HepG2 (cell line): ENCODE data around the gene FRMD5. TPM values are rescaled to one million over a fixed set of nuclear protein-coding genes. Genes with fewer than 3 reads are reported as not detected.

Experiments used
- ATAC-seq: fragments of 200-7000 bp; cut with Tn5 transposase; 3 replicates; pipeline ENCODE4 v1.9.1; 2020; ENCODE audit warnings: mild to moderate bottlenecking, moderate library complexity
- BruUV-seq: library from RNA; stranded (reverse); fragments of 400-500 nt; replicated peaks from 2 replicates; lab custom pipeline; 2021; lab: Mats Ljungman, UMichigan
- CTCF ChIA-PET: fragments of 300-600 bp; formaldehyde crosslinking; extraction: SDS; loops from one replicate; lab custom pipeline; 2021; ENCODE audit warnings: low total read pairs, inconsistent platforms, low intra/inter-chr PET ratio; lab: Yijun Ruan, JAX
- POLR2A ChIA-PET: fragments of 350-600 bp; sonication (Branson Sonifier 250); formaldehyde crosslinking; loops from one replicate; lab custom pipeline; 2020; ENCODE audit warnings: antibody characterized with exemption, inconsistent platforms; lab: Yijun Ruan, JAX
- DNase-seq: peaks from one replicate; pipeline ENCODE4 v3.0.0-alpha.2; 2015; ENCODE audit warnings: low spot score
- FAIRE-seq: peaks from 3 replicates; lab custom pipeline; 2011; peaks lifted over from hg19 to GRCh38; lab: Jason Lieb, UNC
- H2AFZ ChIP-seq: one replicate; pipeline ENCODE4 v1.6.1; 2011; ENCODE audit warnings: low read length, inconsistent platforms
- H3K27ac ChIP-seq: fragments of 300-600 bp; 3 replicates; pipeline ENCODE4 v1.8.0; 2011; ENCODE audit warnings: mixed run types, mild to moderate bottlenecking, mixed read lengths, low read length, inconsistent platforms; ENCODE audit not compliant: insufficient read depth; ENCODE audit errors: extremely low read length
- H3K27me3 ChIP-seq, 2 experiments: fragments of 200-600 bp in 1 of 2; 2 replicates in 1 of 2; 3 replicates in 1 of 2; pipeline versions ENCODE4 v1.6.0 to v1.8.0; 2011; ENCODE audit warnings: low read length in 2 of 2, mild to moderate bottlenecking in 2 of 2, moderate library complexity in 2 of 2, inconsistent platforms in 1 of 2; ENCODE audit not compliant: insufficient read depth in 2 of 2, control insufficient read depth in 1 of 2
- H3K36me3 ChIP-seq, 2 experiments: fragments of 200-600 bp in 1 of 2; replicated peaks in 1 of 2; 2 replicates in 1 of 2; 3 replicates in 1 of 2; pipeline versions ENCODE4 v1.5.1 to v1.8.0; 2011; ENCODE audit warnings: low read length in 2 of 2, inconsistent platforms in 1 of 2; ENCODE audit not compliant: insufficient read depth in 2 of 2, control insufficient read depth in 1 of 2
- H3K4me1 ChIP-seq: 2 replicates; pipeline ENCODE4 v1.5.1; 2012; ENCODE audit warnings: low read length, inconsistent platforms; ENCODE audit not compliant: insufficient read depth
- H3K4me2 ChIP-seq: 2 replicates; pipeline ENCODE4 v1.6.0; 2011; ENCODE audit warnings: low read depth, low read length, inconsistent platforms
- H3K4me3 ChIP-seq, 3 experiments: fragments of 200-600 bp in 1 of 3; sonication (generic), shearing (Covaris generic) in 1 of 3; replicated peaks in 1 of 3; 2 replicates each; pipeline ENCODE4 v1.5.1; 2011 to 2016; ENCODE audit warnings: low read length in 3 of 3, inconsistent platforms in 2 of 3, low read depth in 2 of 3, mild to moderate bottlenecking in 2 of 3, control low read depth in 1 of 3, mixed read lengths in 1 of 3; ENCODE audit not compliant: insufficient read depth in 1 of 3
- H3K79me2 ChIP-seq: one replicate; pipeline ENCODE4 v1.6.1; 2011; ENCODE audit warnings: low read length, inconsistent platforms; ENCODE audit not compliant: insufficient read depth
- H3K9ac ChIP-seq: 2 replicates; pipeline ENCODE4 v1.6.0; 2011; ENCODE audit warnings: mild to moderate bottlenecking, low read depth, low read length, inconsistent platforms; ENCODE audit not compliant: insufficient read depth
- H3K9me3 ChIP-seq: 2 replicates; pipeline ENCODE4 v1.5.1; 2012; ENCODE audit warnings: mild to moderate bottlenecking, low read length
- H4K20me1 ChIP-seq: 2 replicates; pipeline ENCODE4 v1.6.0; 2011; ENCODE audit warnings: inconsistent platforms, mild to moderate bottlenecking, low read length, moderate library complexity; ENCODE audit not compliant: insufficient read depth
- BRCA1 ChIP-seq: sonication (generic); formaldehyde crosslinking; IDR thresholded peaks from 2 replicates; pipeline ENCODE4 v1.4.0; 2020; ENCODE audit warnings: missing genetic modification reagents
- EED ChIP-seq: sonication (generic); formaldehyde crosslinking; IDR thresholded peaks from 2 replicates; pipeline ENCODE4 v1.5.0; 2020; ENCODE audit warnings: mild to moderate bottlenecking, missing genetic modification reagents
- FOXM1 ChIP-seq: sonication (generic); formaldehyde crosslinking; IDR thresholded peaks from 2 replicates; pipeline ENCODE4 v1.5.0; 2020; ENCODE audit warnings: missing genetic modification reagents
- RELA ChIP-seq: sonication (generic); formaldehyde crosslinking; IDR thresholded peaks from 2 replicates; pipeline ENCODE4 v1.4.0; 2020; ENCODE audit warnings: missing genetic modification reagents
- SOX6 ChIP-seq, 2 experiments: fragments of 450-650 bp in 1 of 2; sonication (generic) in 1 of 2; formaldehyde crosslinking in 1 of 2; IDR thresholded peaks; 2 replicates each; pipeline versions ENCODE4 v1.4.0 to v1.6.1; 2017 to 2020; ENCODE audit warnings: antibody characterized with exemption in 1 of 2, mild to moderate bottlenecking in 1 of 2, missing genetic modification reagents in 1 of 2
- SYNCRIP ChIP-seq: fragments of 200-400 bp; formaldehyde crosslinking; IDR thresholded peaks from 2 replicates; pipeline ENCODE4 v1.6.1; 2018; ENCODE audit warnings: mild to moderate bottlenecking, low read depth, low read length; ENCODE audit not compliant: insufficient read depth
- TGIF2 ChIP-seq: IDR thresholded peaks from 2 replicates; pipeline ENCODE4 v1.6.1; 2016; ENCODE audit warnings: control low read depth, missing compliant biosample characterization
- ZIK1 ChIP-seq: sonication (generic); formaldehyde crosslinking; IDR thresholded peaks from 2 replicates; pipeline ENCODE4 v1.5.0; 2020; ENCODE audit warnings: mild to moderate bottlenecking, low read depth, missing genetic modification reagents, borderline replicate concordance
- ZNF383 ChIP-seq: sonication (generic); formaldehyde crosslinking; IDR thresholded peaks from 2 replicates; pipeline ENCODE4 v1.4.0; 2020; ENCODE audit warnings: missing genetic modification reagents, mild to moderate bottlenecking, borderline replicate concordance
- ZNF607 ChIP-seq: sonication (generic); formaldehyde crosslinking; IDR thresholded peaks from 2 replicates; pipeline ENCODE4 v1.5.1; 2020; ENCODE audit warnings: missing genetic modification reagents, mild to moderate bottlenecking, borderline replicate concordance
- ZNF616 ChIP-seq: sonication (generic); formaldehyde crosslinking; IDR thresholded peaks from 2 replicates; pipeline ENCODE4 v1.5.0; 2020; ENCODE audit warnings: low read depth, mild to moderate bottlenecking, missing genetic modification reagents
- ZNF629 ChIP-seq: sonication (generic); formaldehyde crosslinking; conservative IDR thresholded peaks from 2 replicates; pipeline ENCODE4 v1.5.0; 2020; ENCODE audit warnings: missing genetic modification reagents
- WGBS: methylation state at CpG from one replicate; pipeline ENCODE4 v1.1.6; 2017; ENCODE audit warnings: low lambda C conversion rate; 5-methylcytosine and 5-hydroxymethylcytosine counted together
- in situ Hi-C: cut with HindIII; loops from 2 replicates; pipeline ENCODE4 v1.10.0; 2017; ENCODE audit warnings: low pct_unique_long_range_greater_than_20kb; ENCODE audit not compliant: extremely low pct_ligation_motif_present
- intact Hi-C: fragments of 100-400 bp; cut with micrococcal nuclease; formaldehyde crosslinking; loops from one replicate; pipeline ENCODE4 v1.10.0; 2022; ENCODE audit not compliant: unreplicated experiment
- polyA plus RNA-seq, 8 experiments: library from polyadenylated mRNA; depleted of rRNA in 3 of 8; stranded (reverse) in 7 of 8; unstranded in 1 of 8; fragments of >200 nt; fragmentation: Illumina TruSeq in 4 of 8; extraction: Trizol in 4 of 8; gene quantifications; 2 replicates each; pipeline versions ENCODE4 v1.2.1 to v1.2.3, GENCODE V29; 2011 to 2016; ENCODE audit warnings: low read depth in 4 of 8, missing spikeins in 1 of 8, mixed read lengths in 1 of 8; ENCODE audit not compliant: insufficient read depth in 1 of 8
- total RNA-seq, 5 experiments: library from RNA; depleted of rRNA; stranded (reverse); fragments of >200 nt; fragmentation: Illumina TruSeq; extraction: Trizol; gene quantifications; 2 replicates each; pipeline ENCODE4 v1.2.3, GENCODE V29; 2016; ENCODE audit warnings: low read depth in 1 of 5
- TF ChIP-seq, protein P1 (sequence below): sonication (generic); formaldehyde crosslinking; IDR thresholded peaks from 2 replicates; pipeline ENCODE4 v1.4.0; 2020; ENCODE audit warnings: missing genetic modification reagents, borderline replicate concordance
- TF ChIP-seq, protein P2 (sequence below): sonication (generic); formaldehyde crosslinking; IDR thresholded peaks from 2 replicates; pipeline ENCODE4 v1.8.0; 2022; ENCODE audit warnings: missing genetic modification reagents, mild to moderate bottlenecking, borderline replicate concordance
- TF ChIP-seq, protein P3 (sequence below): sonication (generic); formaldehyde crosslinking; conservative IDR thresholded peaks from 2 replicates; pipeline ENCODE4 v1.8.0; 2022; ENCODE audit warnings: missing genetic modification reagents
- TF ChIP-seq, protein P4 (sequence below): sonication (generic); formaldehyde crosslinking; IDR thresholded peaks from 2 replicates; pipeline ENCODE4 v1.5.0; 2020; ENCODE audit warnings: missing genetic modification reagents

Gene FRMD5
- total and polyA plus RNA-seq, 2 of the 13 experiments (the other 11 are each of a cell fraction or from before 2014, with no cell fraction given): 0.93 to 1.5 TPM

DNA sequence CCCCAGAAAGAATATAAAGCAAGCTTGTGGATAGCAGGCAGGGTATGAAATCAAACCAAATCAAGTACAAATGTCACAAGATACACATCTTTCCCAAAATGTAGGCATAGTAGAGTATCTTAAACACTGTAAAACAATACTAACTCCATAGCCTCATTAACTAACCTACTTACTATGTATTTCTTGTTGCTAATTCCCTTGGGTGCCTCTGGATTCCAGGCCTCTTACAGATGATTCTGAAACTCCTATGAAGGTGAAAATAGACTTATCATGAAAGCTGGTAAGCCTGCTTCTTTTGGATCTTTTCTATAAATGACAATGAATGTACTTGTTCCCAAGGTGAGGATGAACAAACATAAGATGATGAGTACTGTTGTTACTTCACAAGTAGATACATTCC is 93.8 kb downstream of the FRMD5 start (continued):
- TF ChIP-seq EED (CRISPR knock-in tag) (no peak), ZNF607 (CRISPR knock-in tag) (no peak), ZNF383 (CRISPR knock-in tag) (no peak), FOXM1 (no peak), TGIF2 (CRISPR knock-in tag) (no peak), SOX6 (IDR thresholded peaks at IDR 0.05) (no peak), SOX6 (CRISPR knock-in tag; IDR thresholded peaks at IDR 0.05) (no peak), RELA (no peak)
- TF ChIP-seq, protein P1, sequence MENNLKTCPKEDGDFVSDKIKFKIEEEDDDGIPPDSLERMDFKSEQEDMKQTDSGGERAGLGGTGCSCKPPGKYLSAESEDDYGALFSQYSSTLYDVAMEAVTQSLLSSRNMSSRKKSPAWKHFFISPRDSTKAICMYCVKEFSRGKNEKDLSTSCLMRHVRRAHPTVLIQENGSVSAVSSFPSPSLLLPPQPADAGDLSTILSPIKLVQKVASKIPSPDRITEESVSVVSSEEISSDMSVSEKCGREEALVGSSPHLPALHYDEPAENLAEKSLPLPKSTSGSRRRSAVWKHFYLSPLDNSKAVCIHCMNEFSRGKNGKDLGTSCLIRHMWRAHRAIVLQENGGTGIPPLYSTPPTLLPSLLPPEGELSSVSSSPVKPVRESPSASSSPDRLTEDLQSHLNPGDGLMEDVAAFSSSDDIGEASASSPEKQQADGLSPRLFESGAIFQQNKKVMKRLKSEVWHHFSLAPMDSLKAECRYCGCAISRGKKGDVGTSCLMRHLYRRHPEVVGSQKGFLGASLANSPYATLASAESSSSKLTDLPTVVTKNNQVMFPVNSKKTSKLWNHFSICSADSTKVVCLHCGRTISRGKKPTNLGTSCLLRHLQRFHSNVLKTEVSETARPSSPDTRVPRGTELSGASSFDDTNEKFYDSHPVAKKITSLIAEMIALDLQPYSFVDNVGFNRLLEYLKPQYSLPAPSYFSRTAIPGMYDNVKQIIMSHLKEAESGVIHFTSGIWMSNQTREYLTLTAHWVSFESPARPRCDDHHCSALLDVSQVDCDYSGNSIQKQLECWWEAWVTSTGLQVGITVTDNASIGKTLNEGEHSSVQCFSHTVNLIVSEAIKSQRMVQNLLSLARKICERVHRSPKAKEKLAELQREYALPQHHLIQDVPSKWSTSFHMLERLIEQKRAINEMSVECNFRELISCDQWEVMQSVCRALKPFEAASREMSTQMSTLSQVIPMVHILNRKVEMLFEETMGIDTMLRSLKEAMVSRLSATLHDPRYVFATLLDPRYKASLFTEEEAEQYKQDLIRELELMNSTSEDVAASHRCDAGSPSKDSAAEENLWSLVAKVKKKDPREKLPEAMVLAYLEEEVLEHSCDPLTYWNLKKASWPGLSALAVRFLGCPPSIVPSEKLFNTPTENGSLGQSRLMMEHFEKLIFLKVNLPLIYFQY: no peak
- TF ChIP-seq, protein P2, sequence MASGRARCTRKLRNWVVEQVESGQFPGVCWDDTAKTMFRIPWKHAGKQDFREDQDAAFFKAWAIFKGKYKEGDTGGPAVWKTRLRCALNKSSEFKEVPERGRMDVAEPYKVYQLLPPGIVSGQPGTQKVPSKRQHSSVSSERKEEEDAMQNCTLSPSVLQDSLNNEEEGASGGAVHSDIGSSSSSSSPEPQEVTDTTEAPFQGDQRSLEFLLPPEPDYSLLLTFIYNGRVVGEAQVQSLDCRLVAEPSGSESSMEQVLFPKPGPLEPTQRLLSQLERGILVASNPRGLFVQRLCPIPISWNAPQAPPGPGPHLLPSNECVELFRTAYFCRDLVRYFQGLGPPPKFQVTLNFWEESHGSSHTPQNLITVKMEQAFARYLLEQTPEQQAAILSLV: no peak

DNA sequence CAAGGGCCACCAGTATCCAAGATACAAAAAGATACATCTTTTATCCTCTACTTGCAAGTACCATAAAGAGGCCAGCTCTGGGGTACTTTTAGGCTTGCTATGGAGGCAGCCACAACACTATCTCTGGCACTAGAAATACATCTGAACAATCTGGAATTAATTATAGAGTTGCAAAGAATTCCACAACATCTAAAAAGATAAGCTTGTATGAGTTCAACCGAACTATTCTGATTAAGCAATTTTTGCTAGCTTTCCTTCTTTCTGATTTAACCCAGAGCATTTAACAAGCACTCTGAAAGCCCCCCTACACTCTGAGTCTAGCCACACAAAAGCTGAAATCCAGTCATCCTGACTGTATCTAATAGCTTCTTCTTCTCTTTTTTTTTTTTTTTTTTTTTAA is 95.4 kb downstream of the FRMD5 start:
- no peak for ATAC-seq
- ChIA-PET POLR2A (no interaction called here), CTCF (no interaction called here)
- no peak overlapping the region for H3K4me3 ChIP-seq
- H3K9ac ChIP-seq: no peak overlapping the region
- DNase-seq: no peak
- H3K27me3 ChIP-seq: no peaks in the 10 kb centered on the region
- no peak overlapping the region for H3K27ac ChIP-seq
- H2AFZ ChIP-seq: no peak overlapping the region
- H4K20me1 ChIP-seq: no peaks in the 10 kb centered on the region
- in situ Hi-C loops: no loop called here
- no peak for FAIRE-seq
- no peaks in the 10 kb centered on the region for H3K4me1 ChIP-seq
- H3K9me3 ChIP-seq: no peaks in the 10 kb centered on the region
- 24% methylated on average over 1 of the region's 1 CpG for WGBS
- H3K4me2 ChIP-seq: no peak overlapping the region
- no peaks in the 10 kb centered on the region for H3K79me2 ChIP-seq
- no TSS peak for BruUV-seq
- intact Hi-C loops: no loop called here
- H3K36me3 ChIP-seq: no peaks in the 10 kb centered on the region
- TF ChIP-seq SYNCRIP (no peak), ZNF616 (CRISPR knock-in tag) (no peak), BRCA1 (no peak), ZIK1 (CRISPR knock-in tag) (no peak), ZNF629 (CRISPR knock-in tag) (no peak)
- TF ChIP-seq, protein P3, sequence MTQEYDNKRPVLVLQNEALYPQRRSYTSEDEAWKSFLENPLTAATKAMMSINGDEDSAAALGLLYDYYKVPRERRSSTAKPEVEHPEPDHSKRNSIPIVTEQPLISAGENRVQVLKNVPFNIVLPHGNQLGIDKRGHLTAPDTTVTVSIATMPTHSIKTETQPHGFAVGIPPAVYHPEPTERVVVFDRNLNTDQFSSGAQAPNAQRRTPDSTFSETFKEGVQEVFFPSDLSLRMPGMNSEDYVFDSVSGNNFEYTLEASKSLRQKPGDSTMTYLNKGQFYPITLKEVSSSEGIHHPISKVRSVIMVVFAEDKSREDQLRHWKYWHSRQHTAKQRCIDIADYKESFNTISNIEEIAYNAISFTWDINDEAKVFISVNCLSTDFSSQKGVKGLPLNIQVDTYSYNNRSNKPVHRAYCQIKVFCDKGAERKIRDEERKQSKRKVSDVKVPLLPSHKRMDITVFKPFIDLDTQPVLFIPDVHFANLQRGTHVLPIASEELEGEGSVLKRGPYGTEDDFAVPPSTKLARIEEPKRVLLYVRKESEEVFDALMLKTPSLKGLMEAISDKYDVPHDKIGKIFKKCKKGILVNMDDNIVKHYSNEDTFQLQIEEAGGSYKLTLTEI (CRISPR knock-in tag): no peak
- TF ChIP-seq, protein P4, sequence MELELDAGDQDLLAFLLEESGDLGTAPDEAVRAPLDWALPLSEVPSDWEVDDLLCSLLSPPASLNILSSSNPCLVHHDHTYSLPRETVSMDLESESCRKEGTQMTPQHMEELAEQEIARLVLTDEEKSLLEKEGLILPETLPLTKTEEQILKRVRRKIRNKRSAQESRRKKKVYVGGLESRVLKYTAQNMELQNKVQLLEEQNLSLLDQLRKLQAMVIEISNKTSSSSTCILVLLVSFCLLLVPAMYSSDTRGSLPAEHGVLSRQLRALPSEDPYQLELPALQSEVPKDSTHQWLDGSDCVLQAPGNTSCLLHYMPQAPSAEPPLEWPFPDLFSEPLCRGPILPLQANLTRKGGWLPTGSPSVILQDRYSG: no peak
